ENCODE measurements around the gene CYSTM1.
A peak's percentile ranks its signal among the peaks of the same experiment; 100 is the strongest.

The CYSTM1 gene, protein sequence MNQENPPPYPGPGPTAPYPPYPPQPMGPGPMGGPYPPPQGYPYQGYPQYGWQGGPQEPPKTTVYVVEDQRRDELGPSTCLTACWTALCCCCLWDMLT

DNA sequence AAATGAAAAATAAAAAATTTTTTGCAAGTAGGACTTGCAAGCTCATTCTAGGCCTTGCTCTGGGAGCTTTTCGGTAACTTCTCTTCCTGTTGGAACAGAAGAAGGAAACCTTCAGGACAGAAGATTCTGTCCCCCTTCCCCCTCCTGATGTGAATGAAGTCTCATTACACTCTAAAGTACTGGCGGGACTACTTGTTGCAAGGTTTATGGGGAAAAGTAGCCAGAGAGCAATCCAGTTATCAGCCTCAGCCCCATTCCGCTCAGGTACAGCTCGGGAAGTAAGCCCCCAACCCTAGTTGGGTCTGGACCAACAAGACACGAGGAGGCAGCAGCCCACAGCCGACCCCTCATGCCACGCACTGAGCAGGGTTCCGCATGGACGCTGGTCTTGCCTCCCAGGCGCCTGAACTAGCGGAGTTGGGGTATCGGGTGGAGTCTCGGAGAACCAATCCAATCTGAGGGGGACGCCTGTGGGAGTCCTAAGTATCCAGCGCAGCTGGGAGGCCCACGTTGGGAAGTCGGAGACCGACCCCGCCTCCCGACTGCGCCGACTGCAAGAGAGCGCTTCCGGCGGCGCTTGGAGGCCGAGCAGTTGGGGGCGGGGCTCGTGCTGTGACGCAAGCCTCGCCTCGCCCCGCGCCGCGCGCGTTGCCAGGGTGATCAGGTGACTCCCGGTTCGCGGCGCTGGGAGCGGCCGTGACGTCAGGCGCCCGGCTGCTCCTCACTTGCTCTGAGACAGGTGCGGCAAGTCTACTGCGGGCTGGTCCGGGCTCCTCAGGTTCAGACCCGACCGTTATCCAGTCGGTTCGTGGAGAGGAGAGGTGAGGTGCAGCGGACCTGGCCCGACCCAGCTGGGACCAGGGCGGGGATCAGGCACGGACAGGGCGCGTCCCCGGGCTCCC lies at the start of gene CYSTM1:
Gene CYSTM1, plus strand, starts transcription at position 724 of the 902 bp plus-strand sequence. CDS start 19,278 bp downstream, outside the sequence.
- Histone ChIP-seq H3K27me3 (ENCODE audit: control insufficient read depth, insufficient read depth, low read length) (peaks cover 5% of the 10 kb centered on the region), H3K9ac (ENCODE audit: low read length) (peak within 1 kb of the TSS; percentile 73), H3K36me3 (ENCODE audit: control insufficient read depth, low read depth, low read length) (no peaks in the 10 kb centered on the region), H3K4me3 (ENCODE audit: low read length) (peak within 1 kb of the TSS; percentile 97), H3K4me1 (ENCODE audit: control insufficient read depth, low read depth, low read length) (no peaks in the 10 kb centered on the region), H3K27ac (ENCODE audit: low read length) (peak within 1 kb of the TSS; percentile 3), H3K9me3 (ENCODE audit: control insufficient read depth, low read depth, low read length) (no peaks in the 10 kb centered on the region)

DNA sequence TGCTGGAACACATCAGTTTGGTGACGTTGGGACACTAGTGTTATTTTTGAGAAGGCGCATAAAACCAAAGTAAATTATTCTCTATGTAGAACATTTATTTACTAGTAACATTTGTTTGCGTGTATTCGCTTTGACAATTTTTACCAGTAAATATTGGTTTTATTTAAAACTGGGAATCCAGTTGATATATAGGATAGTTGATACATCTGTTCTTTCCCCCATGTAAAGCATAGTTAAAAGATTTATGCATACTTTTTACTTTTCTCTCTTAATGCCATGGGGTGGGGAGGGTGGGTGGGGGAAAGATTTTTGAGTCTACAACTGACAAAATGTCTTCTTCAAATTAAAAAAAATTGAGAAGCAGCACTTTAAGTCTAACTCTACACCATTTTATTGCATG lies 49.4 kb upstream of the CYSTM1 start, which contains the start of gene IGIP:
Gene IGIP, plus strand, starts transcription at position 301 of the 400 bp plus-strand sequence. CDS start 2,540 bp downstream, outside the sequence.
- Histone ChIP-seq H3K27me3 (ENCODE audit: control insufficient read depth, insufficient read depth, low read length) (no peaks in the 10 kb centered on the region), H3K36me3 (ENCODE audit: control insufficient read depth, low read depth, low read length) (no peaks in the 10 kb centered on the region), H3K27ac (ENCODE audit: low read length) (no peak within 1 kb of the TSS), H3K4me3 (ENCODE audit: low read length) (no peak within 1 kb of the TSS), H3K4me1 (ENCODE audit: control insufficient read depth, low read depth, low read length) (no peaks in the 10 kb centered on the region), H3K9ac (ENCODE audit: low read length) (no peak within 1 kb of the TSS), H3K9me3 (ENCODE audit: control insufficient read depth, low read depth, low read length) (no peaks in the 10 kb centered on the region)

DNA sequence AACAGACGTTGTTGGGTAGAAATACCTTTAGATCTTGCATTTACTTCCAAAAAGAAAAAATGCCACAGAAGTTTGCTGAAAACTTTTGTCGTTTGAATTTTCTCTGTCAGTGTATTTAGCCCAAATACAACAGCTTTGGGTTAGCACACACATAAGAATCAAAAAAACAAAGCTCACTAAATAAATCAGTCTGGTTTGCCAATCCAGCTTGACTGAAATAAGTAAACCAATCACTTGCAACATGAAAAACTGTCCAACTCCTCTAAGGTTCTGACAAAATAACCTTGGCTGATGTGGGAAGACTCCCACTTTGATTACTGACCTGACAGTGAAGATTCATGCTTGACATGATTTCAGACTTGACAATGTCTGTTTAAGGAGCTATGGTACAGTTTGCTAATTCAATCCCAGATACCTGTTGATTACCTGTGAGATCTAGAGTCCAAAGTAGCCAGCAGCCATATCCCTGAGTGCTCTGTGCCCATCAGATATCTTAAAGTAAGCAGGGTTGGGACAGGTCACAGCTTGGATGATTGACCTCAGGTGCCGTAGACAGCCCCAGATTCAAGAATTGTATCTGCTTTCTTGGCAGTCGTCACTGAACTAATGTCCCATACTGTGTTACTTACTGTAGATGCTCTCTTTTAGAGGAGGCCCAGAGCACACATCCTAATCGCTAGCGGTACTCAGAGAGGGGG lies 48.5 kb upstream of the CYSTM1 start:
- H3K9ac ChIP-seq (ENCODE audit: low read length), result no peak overlapping the region
- no peaks in the 10 kb centered on the region for H3K27me3 ChIP-seq (ENCODE audit: control insufficient read depth, insufficient read depth, low read length)
- no peak overlapping the region for H3K4me3 ChIP-seq (ENCODE audit: low read length)
- no peaks in the 10 kb centered on the region for H3K36me3 ChIP-seq (ENCODE audit: control insufficient read depth, low read depth, low read length)
- H3K4me1 ChIP-seq (ENCODE audit: control insufficient read depth, low read depth, low read length), result no peaks in the 10 kb centered on the region
- no peaks in the 10 kb centered on the region for H3K9me3 ChIP-seq (ENCODE audit: control insufficient read depth, low read depth, low read length)
- no peak overlapping the region for H3K27ac ChIP-seq (ENCODE audit: low read length)

DNA sequence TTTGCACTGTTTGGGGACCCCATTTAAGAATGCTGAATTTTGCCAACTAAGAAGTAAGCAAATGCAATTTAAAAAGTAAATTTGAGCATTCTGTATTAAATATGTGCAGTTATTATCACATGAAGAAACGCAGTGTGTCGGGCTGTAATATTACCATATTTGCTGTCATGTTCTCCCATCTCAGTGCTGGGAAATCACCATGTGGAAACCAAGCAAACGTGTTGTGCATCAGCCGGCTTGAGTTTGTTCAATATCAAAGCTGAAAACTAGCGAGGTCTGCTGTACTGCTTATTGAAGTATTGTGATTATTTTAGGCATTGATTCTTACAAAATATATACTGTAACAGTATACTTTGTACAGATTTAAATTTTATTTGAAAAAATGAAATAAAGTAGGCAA lies 46.6 kb upstream of the CYSTM1 start:
- H3K4me3 ChIP-seq (ENCODE audit: low read length), result no peak overlapping the region
- H3K9ac ChIP-seq (ENCODE audit: low read length), result no peak overlapping the region

DNA sequence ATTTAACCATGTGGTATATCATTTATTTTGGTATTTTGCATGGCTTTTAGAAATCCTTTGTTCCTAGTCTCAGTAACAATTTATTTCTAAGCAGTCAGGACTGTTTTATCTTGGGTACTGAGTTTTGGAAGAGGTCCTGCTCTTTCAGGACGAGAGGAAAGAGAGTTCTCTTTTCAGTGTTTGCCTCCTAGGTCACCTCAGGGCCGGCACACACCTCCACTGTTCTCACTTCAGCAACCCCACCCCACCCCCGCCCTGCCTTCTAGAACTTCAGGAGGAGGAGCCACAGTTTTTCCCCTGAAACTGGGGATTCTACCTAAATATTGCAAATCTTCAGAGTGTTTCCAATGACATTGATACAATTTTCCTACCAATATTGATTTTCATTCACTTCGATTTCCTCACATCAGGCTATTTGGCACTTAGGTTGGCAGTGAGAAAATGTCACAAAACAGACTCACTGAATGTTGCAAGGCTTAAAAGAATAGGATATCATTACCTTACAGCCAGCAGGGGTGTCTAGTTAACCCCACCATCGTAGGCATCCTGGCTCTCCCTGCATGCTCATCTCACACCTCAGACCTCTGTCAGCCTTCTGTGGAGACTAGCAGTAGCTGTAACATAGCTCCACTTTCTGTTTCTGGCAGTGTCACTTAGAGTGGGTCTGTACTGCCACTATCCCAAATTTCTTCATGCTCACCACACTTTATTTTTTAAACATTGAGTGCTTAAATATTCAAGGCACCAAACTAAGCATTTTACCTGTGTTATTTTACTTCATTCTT lies 43.8 kb upstream of the CYSTM1 start:
- Histone ChIP-seq H3K27me3 (ENCODE audit: control insufficient read depth, insufficient read depth, low read length) (no peaks in the 10 kb centered on the region), H3K27ac (ENCODE audit: low read length) (no peak overlapping the region), H3K4me3 (ENCODE audit: low read length) (no peak overlapping the region), H3K9me3 (ENCODE audit: control insufficient read depth, low read depth, low read length) (no peaks in the 10 kb centered on the region), H3K4me1 (ENCODE audit: control insufficient read depth, low read depth, low read length) (no peaks in the 10 kb centered on the region), H3K36me3 (ENCODE audit: control insufficient read depth, low read depth, low read length) (no peaks in the 10 kb centered on the region), H3K9ac (ENCODE audit: low read length) (no peak overlapping the region)

More for the DNA sequence above, 46.6 kb upstream of the CYSTM1 start:
- Histone ChIP-seq H3K9me3 (ENCODE audit: control insufficient read depth, low read depth, low read length) (no peaks in the 10 kb centered on the region), H3K36me3 (ENCODE audit: control insufficient read depth, low read depth, low read length) (no peaks in the 10 kb centered on the region), H3K4me1 (ENCODE audit: control insufficient read depth, low read depth, low read length) (no peaks in the 10 kb centered on the region), H3K27ac (ENCODE audit: low read length) (no peak overlapping the region), H3K27me3 (ENCODE audit: control insufficient read depth, insufficient read depth, low read length) (no peaks in the 10 kb centered on the region)

DNA sequence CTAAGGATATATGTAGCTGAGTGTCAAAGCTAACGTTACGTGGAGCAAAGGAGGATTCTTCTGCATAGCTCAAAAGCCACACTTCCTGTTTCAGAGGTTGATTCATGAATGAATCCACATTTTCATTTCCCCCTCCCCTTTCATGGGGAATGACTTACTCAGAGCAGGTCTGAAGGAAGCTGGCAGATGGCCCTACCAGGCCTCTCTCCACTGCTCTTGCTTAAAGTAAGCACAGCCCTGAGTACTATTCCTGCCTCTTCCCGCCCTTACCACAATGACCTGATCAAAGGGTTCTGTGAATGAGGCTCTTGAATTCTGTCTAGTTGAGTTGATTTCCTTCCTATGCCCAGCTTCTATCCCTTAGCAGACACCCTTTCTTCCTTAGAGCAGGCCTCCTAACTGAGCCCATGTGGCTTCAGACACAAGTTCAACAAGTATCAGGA lies 43.0 kb upstream of the CYSTM1 start:
- H3K9ac ChIP-seq (ENCODE audit: low read length), result no peak overlapping the region
- no peaks in the 10 kb centered on the region for H3K27me3 ChIP-seq (ENCODE audit: control insufficient read depth, insufficient read depth, low read length)
- H3K27ac ChIP-seq (ENCODE audit: low read length), result no peak overlapping the region
- no peaks in the 10 kb centered on the region for H3K4me1 ChIP-seq (ENCODE audit: control insufficient read depth, low read depth, low read length)
- H3K9me3 ChIP-seq (ENCODE audit: control insufficient read depth, low read depth, low read length), result no peaks in the 10 kb centered on the region
- no peak overlapping the region for H3K4me3 ChIP-seq (ENCODE audit: low read length)
- no peaks in the 10 kb centered on the region for H3K36me3 ChIP-seq (ENCODE audit: control insufficient read depth, low read depth, low read length)

DNA sequence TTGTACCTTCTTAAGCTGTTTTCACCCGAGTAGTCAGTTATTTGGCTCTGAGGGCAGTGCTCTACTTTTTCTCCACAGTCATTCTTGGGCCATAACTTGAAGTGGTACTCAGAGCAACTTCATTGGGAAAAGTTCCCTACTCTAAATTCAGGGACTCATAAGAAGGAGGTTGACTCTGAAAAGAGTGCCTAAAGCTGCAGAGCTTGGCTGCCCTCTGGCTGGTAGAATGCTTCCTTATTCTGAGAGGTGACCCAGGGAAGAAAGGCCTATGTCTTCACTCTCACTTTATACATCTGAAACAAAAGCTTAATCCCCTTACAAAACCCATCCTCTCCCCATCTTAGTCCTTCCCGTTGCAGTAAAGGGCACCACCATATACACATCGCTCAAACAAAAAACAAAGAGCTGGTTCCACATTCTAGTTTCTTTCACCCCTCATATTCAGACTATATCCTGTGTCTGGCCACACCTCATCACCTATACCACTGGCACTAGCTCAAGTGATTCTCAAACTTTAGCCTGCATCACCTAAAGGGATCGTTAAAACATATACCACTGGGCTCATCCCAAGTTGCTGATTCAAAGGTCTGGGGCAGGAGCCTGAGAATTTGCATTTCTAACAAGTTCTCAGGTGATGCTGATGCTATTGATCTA lies 41.3 kb upstream of the CYSTM1 start:
- no peaks in the 10 kb centered on the region for H3K27me3 ChIP-seq (ENCODE audit: control insufficient read depth, insufficient read depth, low read length)
- H3K4me1 ChIP-seq (ENCODE audit: control insufficient read depth, low read depth, low read length), result no peaks in the 10 kb centered on the region
- no peak overlapping the region for H3K27ac ChIP-seq (ENCODE audit: low read length)
- no peaks in the 10 kb centered on the region for H3K9me3 ChIP-seq (ENCODE audit: control insufficient read depth, low read depth, low read length)
- no peaks in the 10 kb centered on the region for H3K36me3 ChIP-seq (ENCODE audit: control insufficient read depth, low read depth, low read length)
- no peak overlapping the region for H3K9ac ChIP-seq (ENCODE audit: low read length)
- no peak overlapping the region for H3K4me3 ChIP-seq (ENCODE audit: low read length)

DNA sequence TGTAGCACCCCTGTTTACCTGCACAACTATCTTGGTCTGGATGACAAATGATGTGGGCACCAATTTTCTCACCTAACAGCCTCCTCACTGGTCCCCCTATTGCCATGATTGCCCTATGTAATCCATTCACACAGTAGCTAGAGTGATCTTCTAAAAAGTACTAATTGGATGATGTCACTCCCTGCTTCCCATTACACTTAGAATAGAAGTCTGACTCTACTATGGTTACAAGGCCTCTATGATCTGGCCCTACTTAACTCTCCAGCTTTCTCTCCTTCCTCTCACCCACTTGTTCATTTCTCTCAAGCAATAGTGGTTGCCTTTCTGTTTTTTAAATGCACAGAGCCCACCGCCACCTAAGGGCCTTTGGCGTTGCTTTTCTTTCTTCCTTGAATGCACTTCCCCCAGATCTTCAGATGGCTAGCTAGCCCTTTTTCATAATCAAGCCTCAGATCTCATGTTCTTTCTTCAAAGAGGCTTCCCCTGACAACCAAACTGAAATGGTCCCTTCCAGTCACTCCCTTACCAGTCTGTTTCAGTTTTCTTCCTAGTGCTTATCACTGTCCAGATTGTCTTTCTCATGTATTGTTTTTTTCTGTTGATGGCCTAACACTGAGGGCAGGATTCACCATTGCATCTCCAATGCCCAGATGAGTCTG lies 40.6 kb upstream of the CYSTM1 start:
- H3K4me3 ChIP-seq (ENCODE audit: low read length), result no peak overlapping the region
- H3K9ac ChIP-seq (ENCODE audit: low read length), result no peak overlapping the region
- H3K36me3 ChIP-seq (ENCODE audit: control insufficient read depth, low read depth, low read length), result no peaks in the 10 kb centered on the region
- no peak overlapping the region for H3K27ac ChIP-seq (ENCODE audit: low read length)
- no peaks in the 10 kb centered on the region for H3K27me3 ChIP-seq (ENCODE audit: control insufficient read depth, insufficient read depth, low read length)
- no peaks in the 10 kb centered on the region for H3K9me3 ChIP-seq (ENCODE audit: control insufficient read depth, low read depth, low read length)
- H3K4me1 ChIP-seq (ENCODE audit: control insufficient read depth, low read depth, low read length), result no peaks in the 10 kb centered on the region

DNA sequence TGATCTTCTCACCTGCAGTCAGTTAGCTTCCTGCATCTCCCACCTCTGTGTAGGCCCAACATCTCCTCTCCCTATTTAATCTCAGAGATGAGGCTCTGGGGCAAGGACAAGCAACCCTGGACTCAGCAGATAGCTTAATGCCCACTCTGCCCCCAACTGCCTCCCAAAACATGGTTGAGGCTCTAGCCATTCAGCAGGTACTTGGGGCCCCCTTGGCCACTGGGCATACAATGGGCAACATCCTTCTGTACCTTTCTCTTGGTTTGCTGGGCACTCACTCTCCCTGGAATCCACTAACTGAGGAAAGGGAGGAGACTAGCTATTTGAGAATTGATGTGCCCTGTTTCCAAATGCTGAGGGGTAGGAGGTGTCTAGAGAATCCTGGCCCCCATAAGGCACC lies 39.9 kb upstream of the CYSTM1 start:
- Histone ChIP-seq H3K9me3 (ENCODE audit: control insufficient read depth, low read depth, low read length) (no peaks in the 10 kb centered on the region), H3K27ac (ENCODE audit: low read length) (no peak overlapping the region), H3K27me3 (ENCODE audit: control insufficient read depth, insufficient read depth, low read length) (no peaks in the 10 kb centered on the region), H3K4me1 (ENCODE audit: control insufficient read depth, low read depth, low read length) (no peaks in the 10 kb centered on the region), H3K9ac (ENCODE audit: low read length) (no peak overlapping the region), H3K36me3 (ENCODE audit: control insufficient read depth, low read depth, low read length) (no peaks in the 10 kb centered on the region), H3K4me3 (ENCODE audit: low read length) (no peak overlapping the region)

DNA sequence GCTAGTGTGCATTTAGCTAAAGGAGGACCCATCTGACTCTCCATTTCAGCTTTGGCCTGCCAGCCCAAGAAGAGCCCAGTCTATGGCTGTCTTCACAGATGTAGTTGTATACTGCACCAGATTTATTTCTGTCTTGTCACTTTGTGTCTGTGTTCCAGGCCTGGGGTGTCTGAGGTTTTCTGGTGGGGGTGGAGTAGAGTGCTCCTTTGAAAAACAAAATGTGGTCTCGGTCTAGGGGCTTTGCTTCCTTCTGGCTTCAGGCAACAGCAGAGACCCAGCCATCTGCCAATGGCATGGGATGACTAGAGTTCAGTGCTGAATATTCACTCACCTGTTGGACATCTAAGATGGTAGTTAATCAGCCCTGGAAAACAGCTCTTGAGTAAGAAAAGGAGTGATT lies 38.4 kb upstream of the CYSTM1 start:
- H3K27ac ChIP-seq (ENCODE audit: low read length), result no peak overlapping the region
- no peaks in the 10 kb centered on the region for H3K36me3 ChIP-seq (ENCODE audit: control insufficient read depth, low read depth, low read length)
- H3K27me3 ChIP-seq (ENCODE audit: control insufficient read depth, insufficient read depth, low read length), result no peaks in the 10 kb centered on the region
- H3K4me1 ChIP-seq (ENCODE audit: control insufficient read depth, low read depth, low read length), result no peaks in the 10 kb centered on the region
- H3K9ac ChIP-seq (ENCODE audit: low read length), result no peak overlapping the region
- H3K4me3 ChIP-seq (ENCODE audit: low read length), result no peak overlapping the region
- H3K9me3 ChIP-seq (ENCODE audit: control insufficient read depth, low read depth, low read length), result no peaks in the 10 kb centered on the region

Measured in iPS-18a (cell line).